Pancreas (tissue), 10 donors: ENCODE results near the gene PRKCB. TPM values are rescaled to one million over a fixed set of nuclear protein-coding genes. Genes with fewer than 3 reads are reported as not detected.
"Not testable (repeated sequence)": the region's sequence is repeated elsewhere in the genome, so short reads cannot be mapped to it uniquely, and the experiment has no call there.

Experiments
- ATAC-seq, 4 donors: fragments of 200-7000 bp; cut with Tn5 transposase; one replicate each; pipeline versions ENCODE4 v1.8.0 to v1.9.1; 2020; ENCODE audit warnings: mild to moderate bottlenecking in 4 of 4, moderate library complexity in 4 of 4
- DNase-seq, 6 donors: peaks; one replicate each; pipeline ENCODE4 v3.0.0-alpha.2; 2020
- FAIRE-seq: peaks from 2 replicates; lab custom pipeline; 2012; peaks lifted over from hg19 to GRCh38; lab: Jason Lieb, UNC
- H3K27ac ChIP-seq, 4 donors: fragments of 200-600 bp; sonication (generic); 1 replicate in 3 of 4; 2 replicates in 1 of 4; pipeline versions ENCODE4 v1.5.0 to v1.8.0; 2020
- H3K27me3 ChIP-seq, 4 donors: fragments of 200-600 bp; one replicate each; pipeline ENCODE4 v1.8.0; 2021
- H3K36me3 ChIP-seq, 3 donors: fragments of 200-600 bp; sonication (generic) in 1 of 3; one replicate each; pipeline versions ENCODE4 v1.5.0 to v1.8.0; 2020 to 2021
- H3K4me1 ChIP-seq, 3 donors: fragments of 200-600 bp; one replicate each; pipeline ENCODE4 v1.8.0; 2021
- H3K4me3 ChIP-seq, 4 donors: fragments of 200-600 bp; sonication (generic) in 2 of 4; one replicate each; pipeline versions ENCODE4 v1.5.0 to v1.8.0; 2020 to 2021
- H3K9me3 ChIP-seq, 4 donors: fragments of 200-600 bp; one replicate each; pipeline ENCODE4 v1.8.0; 2021
- WGBS, 2 donors: extraction: QIAGEN DNeasy Blood & Tissue Kit; methylation state at CpG; one replicate each; pipeline ENCODE4 v1.1.7; 2013; 5-methylcytosine and 5-hydroxymethylcytosine counted together
- intact Hi-C, 3 donors: fragments of 100-400 bp; cut with DNase I; formaldehyde crosslinking; loops; one replicate each; pipeline versions ENCODE4 v1.11.1 to v1.14.2; 2022
- polyA plus RNA-seq, 2 donors: library from polyadenylated mRNA; stranded (reverse); fragments of 200-250 nt; gene quantifications; one replicate each; pipeline ENCODE4 v1.2.3, GENCODE V29; 2013
- total RNA-seq, 6 donors: library from RNA; stranded (reverse); fragmentation: NEBNext Ultra II Directional in 4 of 6; extraction: Animal tissue kit (Norgen Biotek cat#: 25700) in 4 of 6; gene quantifications; one replicate each; pipeline versions ENCODE4 v1.2.1 to v1.2.4, GENCODE V29; 2021 to 2023
- TF ChIP-seq, protein P1 (sequence below), 4 donors: fragments of 200-600 bp; sonication (generic) in 3 of 4; IDR thresholded peaks; one replicate each; pipeline versions ENCODE4 v1.5.0 to v1.8.0; 2021; ENCODE audit warnings: antibody characterized with exemption in 4 of 4
- donor health status: healthy with polysubstance abuse.
- donor health status: DM: no; HTN: no; CAD: no; lungs with moderate emphysema.
- donor health status: DM: no; HTN: no; CAD: no.
- donor health status: control.
- donor health status: control.
- donor health status: Bipolar disorder and iron deficiency.
- donor health status: DM: yes; HTN: yes; CAD: no.
- donor health status: DM: no; HTN: no; CAD: no.
- donor health status: DM: no; HTN: no; CAD: no.
- donor health status: DM: yes; HTN: yes; CAD: no.

Gene PRKCB
- total and polyA plus RNA-seq, 8 donors: 0.19 to 4.3 (median 0.61) TPM

GRCh38 chr16:23929856-23930255, 94.1 kb downstream of the PRKCB start:
- Histone ChIP-seq H3K36me3 (no peaks in the 10 kb centered on the region), H3K9me3 (no peaks in the 10 kb centered on the region), H3K27ac (no peak overlapping the region), H3K4me3 (no peak overlapping the region), H3K4me1 (no peaks in the 10 kb centered on the region), H3K27me3 (no peaks in the 10 kb centered on the region)
- FAIRE-seq (no peak), DNase-seq (no peak), ATAC-seq (no peak)
- intact Hi-C loops: no loop called here
- 47 to 63% methylated on average over 5 of the region's 5 CpGs for WGBS, 2 donors
- TF ChIP-seq, protein P1, sequence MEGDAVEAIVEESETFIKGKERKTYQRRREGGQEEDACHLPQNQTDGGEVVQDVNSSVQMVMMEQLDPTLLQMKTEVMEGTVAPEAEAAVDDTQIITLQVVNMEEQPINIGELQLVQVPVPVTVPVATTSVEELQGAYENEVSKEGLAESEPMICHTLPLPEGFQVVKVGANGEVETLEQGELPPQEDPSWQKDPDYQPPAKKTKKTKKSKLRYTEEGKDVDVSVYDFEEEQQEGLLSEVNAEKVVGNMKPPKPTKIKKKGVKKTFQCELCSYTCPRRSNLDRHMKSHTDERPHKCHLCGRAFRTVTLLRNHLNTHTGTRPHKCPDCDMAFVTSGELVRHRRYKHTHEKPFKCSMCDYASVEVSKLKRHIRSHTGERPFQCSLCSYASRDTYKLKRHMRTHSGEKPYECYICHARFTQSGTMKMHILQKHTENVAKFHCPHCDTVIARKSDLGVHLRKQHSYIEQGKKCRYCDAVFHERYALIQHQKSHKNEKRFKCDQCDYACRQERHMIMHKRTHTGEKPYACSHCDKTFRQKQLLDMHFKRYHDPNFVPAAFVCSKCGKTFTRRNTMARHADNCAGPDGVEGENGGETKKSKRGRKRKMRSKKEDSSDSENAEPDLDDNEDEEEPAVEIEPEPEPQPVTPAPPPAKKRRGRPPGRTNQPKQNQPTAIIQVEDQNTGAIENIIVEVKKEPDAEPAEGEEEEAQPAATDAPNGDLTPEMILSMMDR (IDR thresholded peaks at IDR 0.05): no peak

DNA sequence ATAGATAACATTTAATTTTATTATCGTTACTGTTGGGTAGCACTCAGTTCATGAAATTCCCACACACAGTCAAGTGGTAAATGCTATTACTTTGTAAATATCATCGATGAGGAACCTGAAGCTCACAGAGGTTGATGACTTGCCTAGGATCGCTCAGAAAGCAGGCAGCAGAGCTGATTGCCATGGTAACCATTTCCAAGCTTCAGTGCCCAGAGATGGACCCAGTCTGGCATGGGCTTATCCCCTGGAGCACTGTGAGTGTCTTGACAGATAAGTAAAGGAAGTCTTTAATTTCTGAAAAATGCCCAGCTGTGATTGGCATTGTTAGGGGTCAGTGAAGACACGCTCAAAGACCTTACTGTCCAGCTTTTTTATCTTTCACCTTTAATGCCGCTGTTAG, 95.0 kb downstream of the PRKCB start:
- Histone ChIP-seq H3K36me3 (no peaks in the 10 kb centered on the region), H3K4me3 (no peak overlapping the region), H3K27me3 (no peaks in the 10 kb centered on the region), H3K4me1 (no peaks in the 10 kb centered on the region), H3K27ac (no peak overlapping the region), H3K9me3 (no peaks in the 10 kb centered on the region)
- 60 to 68% methylated on average over 5 of the region's 5 CpGs for whole genome bisulfite sequencing, 2 donors
- DNase-seq (no peak), ATAC-seq (no peak), FAIRE-seq (no peak)
- intact Hi-C loops: no loop called here
- TF ChIP-seq, protein P1 (IDR thresholded peaks at IDR 0.05): no peak

DNA sequence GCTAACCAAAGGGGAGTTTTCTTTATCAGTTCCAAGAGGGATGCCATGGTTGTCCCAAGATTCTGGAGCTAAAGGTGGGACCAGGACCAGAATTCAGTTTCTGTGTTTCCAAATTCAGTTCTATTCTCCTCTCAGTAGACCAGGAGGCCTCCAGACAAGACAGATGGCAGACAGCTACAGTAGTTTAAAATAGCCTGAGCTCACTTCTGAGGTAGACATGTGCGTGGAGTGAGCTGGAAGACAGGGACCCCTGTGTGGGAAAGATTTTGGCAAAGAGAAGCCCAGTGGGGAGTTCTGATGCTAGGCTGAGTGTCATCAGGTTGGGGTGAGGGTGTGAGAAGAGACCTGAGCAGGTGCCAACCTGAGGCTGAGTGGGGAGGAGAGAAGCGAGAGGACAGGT, 95.4 kb downstream of the PRKCB start:
- no peaks in the 10 kb centered on the region for H3K4me1 ChIP-seq
- no peaks in the 10 kb centered on the region for H3K27me3 ChIP-seq
- intact Hi-C loops: no loop called here
- H3K9me3 ChIP-seq: no peaks in the 10 kb centered on the region
- no peak for DNase-seq
- no peaks in the 10 kb centered on the region for H3K36me3 ChIP-seq
- ATAC-seq: no peak
- H3K4me3 ChIP-seq: no peak overlapping the region
- H3K27ac ChIP-seq: no peak overlapping the region
- 53 to 81% methylated on average over 2 of the region's 2 CpGs for WGBS, 2 donors
- no peak for FAIRE-seq
- TF ChIP-seq, protein P1 (IDR thresholded peaks at IDR 0.05): no peak

DNA sequence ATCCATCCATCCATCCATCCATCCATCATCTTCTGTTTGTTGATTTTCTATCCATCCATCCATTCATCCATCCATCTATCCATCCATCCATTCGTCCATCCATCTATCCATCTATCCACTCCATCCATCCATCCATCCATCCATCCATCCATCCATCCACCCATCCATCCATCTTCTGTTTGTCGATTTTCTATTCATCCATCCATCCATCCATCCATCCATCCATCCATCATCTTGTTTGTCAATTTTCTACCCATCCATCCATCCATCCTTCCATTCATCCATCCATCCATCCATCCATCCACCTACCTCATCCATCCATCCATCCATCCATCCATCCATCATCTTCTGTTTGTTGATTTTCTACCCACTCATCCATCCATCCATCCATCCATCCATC, 97.9 kb downstream of the PRKCB start:
- intact Hi-C loops, H3K36me3 ChIP-seq, H3K4me3 ChIP-seq, DNase-seq, H3K4me1 ChIP-seq, H3K27ac ChIP-seq, FAIRE-seq, H3K9me3 ChIP-seq, ATAC-seq: not testable (repeated sequence)
- peaks cover 0 to 13% (median 0%) of the 10 kb centered on the region in 4 donors for H3K27me3 ChIP-seq
- 34 to 40% methylated on average over 2 of the region's 2 CpGs for WGBS, 2 donors

DNA sequence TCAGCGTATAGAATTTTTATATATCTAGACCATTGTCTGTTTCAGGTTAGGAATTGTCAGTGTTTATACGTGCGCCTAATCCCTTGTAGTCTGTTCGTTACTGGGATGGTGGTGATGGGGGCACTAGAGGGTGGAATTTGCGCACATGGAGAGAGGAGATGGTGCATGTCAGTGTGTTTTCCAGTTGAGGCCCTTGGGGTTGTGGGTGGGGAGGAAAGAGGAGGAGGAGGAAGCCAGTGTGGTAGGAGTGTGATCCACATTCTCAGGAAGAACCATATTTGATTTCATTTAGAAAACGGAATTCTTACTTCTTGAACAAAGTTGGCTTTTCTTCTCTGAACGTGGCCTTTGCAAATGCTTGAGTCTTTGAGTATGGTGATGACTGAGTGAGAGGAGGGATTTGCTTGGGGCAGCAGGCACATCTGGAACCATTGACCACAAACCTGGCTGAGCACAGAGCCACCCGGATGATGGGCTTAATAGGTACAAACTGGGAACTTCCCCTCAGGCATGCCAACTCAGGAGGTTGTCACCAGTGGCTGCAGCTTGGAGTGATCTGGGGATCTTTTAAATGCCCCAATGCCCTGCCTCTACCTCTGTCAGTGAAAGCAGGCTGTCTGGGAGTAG, 98.9 kb downstream of the PRKCB start:
- no peaks in the 10 kb centered on the region for H3K9me3 ChIP-seq
- no peak overlapping the region for H3K4me3 ChIP-seq
- no peaks in the 10 kb centered on the region for H3K36me3 ChIP-seq
- TF ChIP-seq, protein P1 (IDR thresholded peaks at IDR 0.05): no peak
- WGBS, 2 donors: 56 to 69% methylated on average over 8 of the region's 8 CpGs
- H3K4me1 ChIP-seq: no peaks in the 10 kb centered on the region
- DNase-seq (no peak), FAIRE-seq (no peak), ATAC-seq (no peak)
- H3K27ac ChIP-seq: no peak overlapping the region
- H3K27me3 ChIP-seq: peaks cover 0 to 23% (median 0%) of the 10 kb centered on the region in 4 donors
- intact Hi-C loops: no loop called here
